Stomach (tissue), 9 donors: Measurements from ENCODE around the gene MAPKAPK3. TPM values are rescaled to one million over a fixed set of nuclear protein-coding genes. Genes with fewer than 3 reads are reported as not detected.

ENCODE experiments used
- DNase-seq, 2 donors: peaks; one replicate each; pipeline versions ENCODE4 v3.0.0 to v3.0.0-alpha.2; 2013 to 2019
- H3K27ac ChIP-seq, 5 donors: fragments of 200-600 bp in 4 of 5; sonication (generic) in 4 of 5; one replicate each; pipeline ENCODE4 v1.5.1; 2013 to 2019; ENCODE audit warnings: mild to moderate bottlenecking in 1 of 5, moderate library complexity in 1 of 5
- H3K27me3 ChIP-seq, 3 donors: fragments of 200-600 bp; sonication (generic); one replicate each; pipeline ENCODE4 v1.5.1; 2017 to 2019; ENCODE audit warnings: mixed run types in 1 of 3
- H3K36me3 ChIP-seq, 4 donors: fragments of 200-600 bp; sonication (generic); 1 replicate in 3 of 4; 2 replicates in 1 of 4; pipeline ENCODE4 v1.5.1; 2016 to 2019
- H3K4me1 ChIP-seq, 4 donors: fragments of 200-600 bp; sonication (generic); one replicate each; pipeline ENCODE4 v1.5.1; 2016 to 2019
- H3K4me3 ChIP-seq, 4 donors: fragments of 200-600 bp; sonication (generic) in 3 of 4; one replicate each; pipeline ENCODE4 v1.5.1; 2016 to 2019; ENCODE audit warnings: mild to moderate bottlenecking in 1 of 4
- H3K9me3 ChIP-seq, 4 donors: fragments of 200-600 bp; sonication (generic); one replicate each; pipeline ENCODE4 v1.5.1; 2016 to 2019
- EP300 ChIP-seq: sonication (generic); formaldehyde crosslinking; IDR thresholded peaks from one replicate; pipeline ENCODE4 v1.6.1; 2017; ENCODE audit warnings: antibody characterized with exemption
- POLR2A ChIP-seq, 4 donors: fragments of 450-650 bp; IDR thresholded peaks; one replicate each; pipeline ENCODE4 v1.6.1; 2016; ENCODE audit warnings: antibody characterized with exemption in 4 of 4, control low read depth in 2 of 4, mild to moderate bottlenecking in 1 of 4, moderate library complexity in 1 of 4
- POLR2AphosphoS5 ChIP-seq, 3 donors: sonication (generic); formaldehyde crosslinking; IDR thresholded peaks; one replicate each; pipeline ENCODE4 v1.6.1; 2016; ENCODE audit warnings: antibody characterized with exemption in 3 of 3
- WGBS, 5 donors: extraction: QIAGEN DNeasy Blood & Tissue Kit in 3 of 5; methylation state at CpG; one replicate each; pipeline versions ENCODE4 v1.1.5 to v1.1.7; 2013 to 2018; 5-methylcytosine and 5-hydroxymethylcytosine counted together
- intact Hi-C: fragments of 100-400 bp; cut with DNase I; formaldehyde crosslinking; loops from one replicate; pipeline ENCODE4 v1.15.1; 2023; ENCODE audit warnings: low total_unique reads
- polyA plus RNA-seq, 3 donors: library from polyadenylated mRNA; stranded (reverse); fragments of 200-250 nt; gene quantifications; one replicate each; pipeline ENCODE4 v1.2.3, GENCODE V29; 2013
- total RNA-seq, 5 donors: library from RNA; depleted of rRNA; stranded (reverse); fragments of >200 nt; gene quantifications; one replicate each; pipeline versions ENCODE4 v1.1.0 to v1.2.3, GENCODE V29; 2014 to 2016
- TF ChIP-seq, protein P1 (sequence below), 7 experiments: fragments of 450-650 bp in 4 of 7; fragments of 200-600 bp in 3 of 7; sonication (generic) in 3 of 7; IDR thresholded peaks; one replicate each; pipeline ENCODE4 v1.5.1; 2016 to 2019; ENCODE audit warnings: antibody characterized with exemption in 7 of 7, control low read depth in 2 of 7, mild to moderate bottlenecking in 1 of 7
- donor health status: healthy with polysubstance abuse.
- donor health status: Bipolar disorder and iron deficiency.
- donor health status: healthy.

MAPKAPK3 gene
- total and polyA plus RNA-seq, 8 donors, result 10.3 to 50.0 (median 29.4) TPM

DNA sequence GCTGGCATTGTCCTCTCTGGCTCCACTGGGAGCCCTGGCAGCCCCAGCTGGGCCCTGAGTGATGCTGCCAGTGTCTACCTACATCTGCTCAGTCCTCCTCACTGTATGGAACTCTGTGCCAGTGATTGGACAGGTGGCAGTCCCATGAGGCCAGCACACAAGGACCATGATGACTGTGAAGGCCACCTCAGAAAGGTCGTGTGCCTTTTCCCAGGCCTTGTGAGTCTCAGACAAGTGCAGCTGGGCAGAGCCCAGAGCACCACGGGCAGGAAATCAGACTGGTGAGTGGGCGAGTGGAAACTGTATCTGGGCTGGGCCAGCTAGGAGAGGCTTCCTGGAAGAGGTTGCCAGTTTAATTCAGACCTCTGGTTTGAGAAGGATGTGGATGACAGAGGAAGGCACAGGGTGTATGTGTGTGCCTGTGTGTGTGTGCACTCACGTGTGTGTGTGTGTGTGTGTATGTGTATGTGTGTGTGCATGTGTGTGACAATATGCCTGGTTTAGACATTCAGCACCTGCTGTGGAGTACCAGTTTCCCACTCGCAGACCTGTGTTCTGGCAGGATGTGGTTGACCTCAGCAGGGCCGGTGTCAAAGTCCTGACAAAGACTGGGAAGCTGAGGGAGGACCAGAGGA is 7.0 kb downstream of the MAPKAPK3 start:
- WGBS, 5 donors, result 30 to 50% (median 46%) methylated on average over 4 to 6 of the region's 6 CpGs
- H3K36me3 ChIP-seq, result peaks cover 0 to 20% (median 5%) of the 10 kb centered on the region in 4 donors
- intact Hi-C loops, result loop anchor here (10.0 kb wide), 1 partner anchor 761 kb away; the partner anchor contains the start of gene MANF
- TF ChIP-seq, protein P1, sequence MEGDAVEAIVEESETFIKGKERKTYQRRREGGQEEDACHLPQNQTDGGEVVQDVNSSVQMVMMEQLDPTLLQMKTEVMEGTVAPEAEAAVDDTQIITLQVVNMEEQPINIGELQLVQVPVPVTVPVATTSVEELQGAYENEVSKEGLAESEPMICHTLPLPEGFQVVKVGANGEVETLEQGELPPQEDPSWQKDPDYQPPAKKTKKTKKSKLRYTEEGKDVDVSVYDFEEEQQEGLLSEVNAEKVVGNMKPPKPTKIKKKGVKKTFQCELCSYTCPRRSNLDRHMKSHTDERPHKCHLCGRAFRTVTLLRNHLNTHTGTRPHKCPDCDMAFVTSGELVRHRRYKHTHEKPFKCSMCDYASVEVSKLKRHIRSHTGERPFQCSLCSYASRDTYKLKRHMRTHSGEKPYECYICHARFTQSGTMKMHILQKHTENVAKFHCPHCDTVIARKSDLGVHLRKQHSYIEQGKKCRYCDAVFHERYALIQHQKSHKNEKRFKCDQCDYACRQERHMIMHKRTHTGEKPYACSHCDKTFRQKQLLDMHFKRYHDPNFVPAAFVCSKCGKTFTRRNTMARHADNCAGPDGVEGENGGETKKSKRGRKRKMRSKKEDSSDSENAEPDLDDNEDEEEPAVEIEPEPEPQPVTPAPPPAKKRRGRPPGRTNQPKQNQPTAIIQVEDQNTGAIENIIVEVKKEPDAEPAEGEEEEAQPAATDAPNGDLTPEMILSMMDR (IDR thresholded peaks at IDR 0.05), result no peak
- no peak for TF ChIP-seq EP300
- TF ChIP-seq POLR2AphosphoS5 (IDR thresholded peaks at IDR 0.05), result no peak
- TF ChIP-seq POLR2A (IDR thresholded peaks at IDR 0.05), result no peak
- H3K4me1 ChIP-seq, result peaks cover 33 to 93% (median 34%) of the 10 kb centered on the region in 4 donors
- no peak overlapping the region for H3K4me3 ChIP-seq
- no peaks in the 10 kb centered on the region for H3K9me3 ChIP-seq
- no peaks in the 10 kb centered on the region for H3K27me3 ChIP-seq
- no peak for DNase-seq
- peak overlapping the region in 2 of 5 donors; percentile 24 to 45 for H3K27ac ChIP-seq

DNA sequence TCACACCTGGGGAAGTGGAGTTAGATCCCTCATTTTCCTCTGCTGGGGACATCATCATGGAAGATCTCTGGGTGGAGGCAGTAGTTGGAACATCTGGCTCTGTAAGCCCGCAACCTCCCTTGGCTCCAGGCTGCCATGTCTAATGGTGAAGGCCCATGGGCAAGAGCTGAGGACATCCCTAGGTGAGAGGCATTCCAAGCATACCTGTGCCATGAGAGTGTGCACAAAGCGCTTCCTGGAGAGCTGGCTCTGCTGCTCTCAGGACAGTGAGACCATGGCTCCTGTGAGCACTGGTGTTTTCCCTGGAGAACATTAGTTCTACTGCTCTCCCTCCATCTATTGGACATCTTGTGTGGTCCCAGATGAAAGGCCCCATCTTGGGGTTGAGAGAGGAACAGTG is 7.7 kb downstream of the MAPKAPK3 start:
- no peak overlapping the region for H3K27ac ChIP-seq
- H3K36me3 ChIP-seq, result peaks cover 0 to 25% (median 5%) of the 10 kb centered on the region in 4 donors
- intact Hi-C loops, result loop anchor here (10.0 kb wide), 1 partner anchor 760 kb away; the partner anchor contains the start of gene MANF
- no peaks in the 10 kb centered on the region for H3K9me3 ChIP-seq
- no peaks in the 10 kb centered on the region for H3K27me3 ChIP-seq
- DNase-seq, result no peak
- no peak for TF ChIP-seq POLR2AphosphoS5 (IDR thresholded peaks at IDR 0.05)
- TF ChIP-seq, protein P1 (IDR thresholded peaks at IDR 0.05), result no peak
- TF ChIP-seq EP300, result no peak
- no peak for TF ChIP-seq POLR2A (IDR thresholded peaks at IDR 0.05)
- no peak overlapping the region for H3K4me3 ChIP-seq
- 79 to 98% (median 93%) methylated on average over 2 of the region's 2 CpGs for WGBS, 5 donors
- H3K4me1 ChIP-seq, result peaks cover 26 to 93% (median 28%) of the 10 kb centered on the region in 4 donors

DNA sequence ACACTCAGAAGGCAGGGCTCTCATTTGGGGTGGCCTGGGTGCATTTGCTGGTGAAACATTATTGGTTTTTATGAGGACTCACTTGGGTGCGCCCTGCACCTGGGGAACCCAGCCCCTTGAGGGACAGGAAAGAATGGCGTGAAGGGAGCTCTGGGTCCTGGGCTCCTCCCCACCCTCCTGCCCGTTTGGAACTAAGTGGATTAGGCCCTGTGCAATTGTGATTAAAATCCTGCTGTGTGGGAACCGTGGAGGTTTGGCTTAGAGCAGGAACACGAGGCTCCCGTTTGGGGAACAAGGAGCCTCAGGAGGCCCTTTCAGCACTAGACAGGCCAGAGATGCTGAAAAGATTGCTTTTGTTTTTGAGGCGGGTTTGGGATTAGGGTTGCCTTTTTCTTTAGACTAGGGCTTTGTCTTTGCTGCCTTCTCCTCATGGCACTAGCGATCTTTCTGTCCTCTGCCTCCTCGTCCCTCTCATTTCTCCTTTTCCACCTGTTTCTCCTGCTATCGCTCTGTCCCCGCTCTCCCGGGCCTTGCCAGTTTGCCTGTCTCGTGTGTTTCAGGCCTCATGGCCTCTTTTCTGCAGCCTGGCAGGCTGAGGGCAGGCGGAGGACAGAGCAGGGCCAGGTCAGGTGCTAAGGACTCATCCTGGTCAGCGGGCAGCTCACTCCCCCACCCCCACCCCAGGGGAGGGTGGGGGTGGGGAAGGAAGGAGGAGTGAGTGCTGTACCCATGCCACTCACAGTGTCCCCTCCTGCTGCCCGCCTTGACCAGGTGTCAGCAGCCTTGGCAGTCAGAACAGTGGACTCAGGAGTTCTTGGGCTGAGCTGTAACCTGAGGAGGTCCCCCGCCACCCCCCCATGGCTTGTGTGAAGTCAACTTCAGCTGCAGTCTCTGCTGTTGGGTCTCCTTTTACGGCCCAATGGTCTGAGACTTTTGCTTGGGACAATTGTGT is 8.6 kb downstream of the MAPKAPK3 start:
- no peak overlapping the region for H3K4me3 ChIP-seq
- TF ChIP-seq EP300, result no peak
- no peak for TF ChIP-seq POLR2A (IDR thresholded peaks at IDR 0.05)
- no peak for TF ChIP-seq POLR2AphosphoS5 (IDR thresholded peaks at IDR 0.05)
- TF ChIP-seq, protein P1 (IDR thresholded peaks at IDR 0.05), result no peak
- H3K36me3 ChIP-seq, result peaks cover 0 to 30% (median 5%) of the 10 kb centered on the region in 4 donors
- peaks cover 19 to 93% (median 28%) of the 10 kb centered on the region in 4 donors for H3K4me1 ChIP-seq
- 77 to 82% (median 81%) methylated on average over 17 to 18 of the region's 18 CpGs for WGBS, 5 donors
- no peak overlapping the region for H3K27ac ChIP-seq
- intact Hi-C loops, result loop anchor here (10.0 kb wide), 1 partner anchor 759 kb away; the partner anchor contains the start of gene MANF
- DNase-seq, result no peak
- no peaks in the 10 kb centered on the region for H3K9me3 ChIP-seq
- no peaks in the 10 kb centered on the region for H3K27me3 ChIP-seq

DNA sequence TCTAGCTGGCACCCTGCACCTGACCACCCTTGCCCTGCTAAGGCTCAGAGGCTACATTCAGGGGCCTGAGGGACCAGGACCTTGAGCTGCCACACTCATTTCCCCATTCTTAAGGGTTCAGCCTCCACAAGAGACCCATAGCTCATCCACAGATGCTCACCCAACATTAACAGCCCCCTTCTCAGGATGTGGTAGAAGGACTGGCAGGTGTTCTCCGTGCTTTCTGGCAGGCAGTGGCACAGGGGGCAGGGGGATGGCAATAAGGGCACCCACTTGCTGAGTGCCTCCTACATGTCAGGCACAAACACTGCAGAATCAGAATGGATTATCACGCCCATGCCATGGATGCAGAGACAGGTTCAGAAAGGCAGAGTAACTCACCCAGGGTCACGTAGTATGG is 9.4 kb downstream of the MAPKAPK3 start:
- H3K27me3 ChIP-seq, result no peaks in the 10 kb centered on the region
- no peak overlapping the region for H3K4me3 ChIP-seq
- no peak for DNase-seq
- peaks cover 18 to 93% (median 26%) of the 10 kb centered on the region in 4 donors for H3K4me1 ChIP-seq
- H3K36me3 ChIP-seq, result peaks cover 0 to 35% (median 5%) of the 10 kb centered on the region in 4 donors
- H3K27ac ChIP-seq, result peak overlapping the region in 1 of 5 donors; percentile 62
- WGBS, 5 donors, result 91 to 97% (median 94%) methylated on average over 2 to 3 of the region's 3 CpGs
- intact Hi-C loops, result loop anchor here (10.0 kb wide), 1 partner anchor 758 kb away; the partner anchor contains the start of gene MANF
- TF ChIP-seq EP300 (no peak), POLR2A (IDR thresholded peaks at IDR 0.05) (no peak), POLR2AphosphoS5 (IDR thresholded peaks at IDR 0.05) (no peak)
- TF ChIP-seq, protein P1 (IDR thresholded peaks at IDR 0.05), result no peak
- H3K9me3 ChIP-seq, result no peaks in the 10 kb centered on the region
